H9 (cell line): ENCODE measurements around the gene LKAAEAR1. TPM values are rescaled to one million over a fixed set of nuclear protein-coding genes. Genes with fewer than 3 reads are reported as not detected.
"Not testable (repeated sequence)": the region's sequence is repeated elsewhere in the genome, so short reads cannot be mapped to it uniquely, and the experiment has no call there.

Experiments used
- DNase-seq: peaks from one replicate; pipeline ENCODE4 v3.0.0-alpha.2; 2017
- H2AFZ ChIP-seq: one replicate; pipeline ENCODE4 v1.6.1; 2013; ENCODE audit warnings: mild to moderate bottlenecking, low read length, control low read depth, moderate library complexity
- H2AK5ac ChIP-seq: 2 replicates; pipeline ENCODE4 v1.6.1; 2013; ENCODE audit warnings: low read length, control low read depth, mixed read lengths; ENCODE audit not compliant: insufficient read length
- H2BK120ac ChIP-seq: one replicate; pipeline ENCODE4 v1.6.1; 2013; ENCODE audit warnings: low read depth, mild to moderate bottlenecking, low read length, control low read depth, inconsistent platforms; ENCODE audit not compliant: poor library complexity, severe bottlenecking
- H2BK12ac ChIP-seq: 2 replicates; pipeline ENCODE4 v1.6.1; 2013; ENCODE audit warnings: low read length, control low read depth, mixed read lengths, low read depth; ENCODE audit not compliant: insufficient read length
- H2BK15ac ChIP-seq: 2 replicates; pipeline ENCODE4 v1.6.1; 2013; ENCODE audit warnings: low read depth, low read length, control low read depth
- H2BK20ac ChIP-seq: one replicate; pipeline ENCODE4 v1.6.1; 2013; ENCODE audit warnings: low read depth, mild to moderate bottlenecking, low read length, control low read depth, inconsistent platforms; ENCODE audit not compliant: poor library complexity, severe bottlenecking
- H2BK5ac ChIP-seq: 2 replicates; pipeline ENCODE4 v1.6.1; 2013; ENCODE audit warnings: low read length, control low read depth, mixed read lengths; ENCODE audit not compliant: insufficient read length
- H3K14ac ChIP-seq: 2 replicates; pipeline ENCODE4 v1.6.1; 2013; ENCODE audit warnings: low read length, control low read depth; ENCODE audit not compliant: insufficient read depth
- H3K18ac ChIP-seq: 2 replicates; pipeline ENCODE4 v1.6.1; 2013; ENCODE audit warnings: low read depth, mild to moderate bottlenecking, mixed read lengths, low read length, control low read depth; ENCODE audit not compliant: insufficient read length
- H3K23ac ChIP-seq: 2 replicates; pipeline ENCODE4 v1.6.1; 2013; ENCODE audit warnings: low read length, control low read depth, mixed read lengths, low read depth; ENCODE audit not compliant: insufficient read length
- H3K23me2 ChIP-seq: 2 replicates; pipeline ENCODE4 v1.6.1; 2013; ENCODE audit warnings: low read depth, mild to moderate bottlenecking, mixed read lengths, low read length, control low read depth; ENCODE audit not compliant: insufficient read length, poor library complexity, severe bottlenecking
- H3K27ac ChIP-seq: 2 replicates; pipeline ENCODE4 v1.5.1; 2013; ENCODE audit warnings: low read length, control low read depth, mixed read lengths, low read depth; ENCODE audit not compliant: insufficient read length
- H3K27me3 ChIP-seq: 2 replicates; pipeline ENCODE4 v1.6.1; 2013; ENCODE audit warnings: low read length, control low read depth, inconsistent platforms; ENCODE audit not compliant: insufficient read depth
- H3K4ac ChIP-seq: 2 replicates; pipeline ENCODE4 v1.6.1; 2013; ENCODE audit warnings: low read depth, mild to moderate bottlenecking, control low read depth, inconsistent platforms, low read length, moderate library complexity
- H3K4me1 ChIP-seq: 2 replicates; pipeline ENCODE4 v1.6.1; 2013; ENCODE audit warnings: low read length, control low read depth, inconsistent platforms; ENCODE audit not compliant: insufficient read depth
- H3K4me2 ChIP-seq: 2 replicates; pipeline ENCODE4 v1.6.1; 2013; ENCODE audit warnings: low read length, control low read depth, mixed read lengths; ENCODE audit not compliant: insufficient read length, insufficient read depth
- H3K56ac ChIP-seq: 2 replicates; pipeline ENCODE4 v1.6.1; 2013; ENCODE audit warnings: low read depth, mild to moderate bottlenecking, mixed read lengths, low read length, control low read depth; ENCODE audit not compliant: insufficient read length
- H3K79me1 ChIP-seq: 2 replicates; pipeline ENCODE4 v1.6.1; 2013; ENCODE audit warnings: low read depth, mild to moderate bottlenecking, moderate library complexity, low read length, control low read depth, inconsistent platforms; ENCODE audit not compliant: insufficient read depth, poor library complexity, severe bottlenecking
- H3K79me2 ChIP-seq: 2 replicates; pipeline ENCODE4 v1.6.1; 2013; ENCODE audit warnings: low read length, control low read depth, inconsistent platforms; ENCODE audit not compliant: insufficient read depth
- H3K9ac ChIP-seq: 2 replicates; pipeline ENCODE4 v1.6.1; 2013; ENCODE audit warnings: low read length, control low read depth, mixed read lengths; ENCODE audit not compliant: insufficient read length; ENCODE audit errors: extremely low read depth
- H3K9me3 ChIP-seq: one replicate; pipeline ENCODE4 v1.6.1; 2013; ENCODE audit warnings: low read depth, low read length, inconsistent platforms; ENCODE audit not compliant: control insufficient read depth
- H3T11ph ChIP-seq: one replicate; pipeline ENCODE4 v1.6.1; 2013; ENCODE audit warnings: mild to moderate bottlenecking, low read length, control low read depth, inconsistent platforms
- H4K20me1 ChIP-seq: one replicate; pipeline ENCODE4 v1.6.1; 2013; ENCODE audit not compliant: control insufficient read depth, insufficient read length, insufficient read depth
- H4K5ac ChIP-seq: 2 replicates; pipeline ENCODE4 v1.6.1; 2013; ENCODE audit warnings: low read depth, mild to moderate bottlenecking, mixed read lengths, low read length, control low read depth; ENCODE audit not compliant: insufficient read length
- H4K8ac ChIP-seq: replicated peaks from 2 replicates; pipeline ENCODE4 v1.6.1; 2013; ENCODE audit warnings: low read length, control low read depth, mixed read lengths, low read depth; ENCODE audit not compliant: insufficient read length
- H4K91ac ChIP-seq: 2 replicates; pipeline ENCODE4 v1.6.1; 2013; ENCODE audit warnings: low read depth, mild to moderate bottlenecking, moderate library complexity, mixed read lengths, low read length, control low read depth; ENCODE audit not compliant: insufficient read length
- H3K27ac Mint-ChIP-seq, 3 experiments: 2 replicates in 2 of 3; 3 replicates in 1 of 3; pipeline ENCODE4 v1.8.0; 2020 to 2021; ENCODE audit warnings: mixed read lengths in 3 of 3, mild to moderate bottlenecking in 1 of 3, moderate library complexity in 1 of 3
- H3K27me3 Mint-ChIP-seq: 2 replicates; pipeline ENCODE4 v1.8.0; 2021; ENCODE audit warnings: low read depth, mild to moderate bottlenecking, moderate library complexity, mixed read lengths
- H3K36me3 Mint-ChIP-seq, 3 experiments: 2 replicates in 2 of 3; 3 replicates in 1 of 3; pipeline ENCODE4 v1.8.0; 2020 to 2021; ENCODE audit warnings: low read depth in 3 of 3, mixed read lengths in 3 of 3; ENCODE audit not compliant: insufficient read depth in 1 of 3
- H3K4me1 Mint-ChIP-seq, 2 experiments: 2 replicates each; pipeline ENCODE4 v1.8.0; 2020; ENCODE audit warnings: mixed read lengths in 2 of 2
- H3K4me3 Mint-ChIP-seq, 2 experiments: 2 replicates in 1 of 2; 3 replicates in 1 of 2; pipeline ENCODE4 v1.8.0; 2020 to 2021; ENCODE audit warnings: mild to moderate bottlenecking in 2 of 2, mixed read lengths in 2 of 2, moderate library complexity in 1 of 2
- H3K9me3 Mint-ChIP-seq, 2 experiments: 2 replicates in 1 of 2; 3 replicates in 1 of 2; pipeline ENCODE4 v1.8.0; 2020; ENCODE audit warnings: mild to moderate bottlenecking in 2 of 2, mixed read lengths in 2 of 2, moderate library complexity in 1 of 2
- WGBS: extraction: QIAGEN DNeasy Blood & Tissue Kit; methylation state at CpG from one replicate; pipeline ENCODE4 v1.1.7; 2013; ENCODE audit warnings: missing lambda C conversion rate, low lambda C conversion rate, mixed read lengths; ENCODE audit not compliant: insufficient read length; ENCODE audit errors: extremely low coverage; 5-methylcytosine and 5-hydroxymethylcytosine counted together
- total RNA-seq: library from RNA; stranded (reverse); gene quantifications from 2 replicates; pipeline ENCODE4 v1.2.1, GENCODE V29; 2021
- TF ChIP-seq, protein P1 (sequence below): fragments of 200-600 bp; sonication (generic); conservative IDR thresholded peaks from 3 replicates; pipeline ENCODE4 v1.8.0; 2021; ENCODE audit warnings: antibody characterized with exemption, mild to moderate bottlenecking

The LKAAEAR1 gene
- total RNA-seq, 1 experiment from 2014 or later: 0.39 TPM

DNA sequence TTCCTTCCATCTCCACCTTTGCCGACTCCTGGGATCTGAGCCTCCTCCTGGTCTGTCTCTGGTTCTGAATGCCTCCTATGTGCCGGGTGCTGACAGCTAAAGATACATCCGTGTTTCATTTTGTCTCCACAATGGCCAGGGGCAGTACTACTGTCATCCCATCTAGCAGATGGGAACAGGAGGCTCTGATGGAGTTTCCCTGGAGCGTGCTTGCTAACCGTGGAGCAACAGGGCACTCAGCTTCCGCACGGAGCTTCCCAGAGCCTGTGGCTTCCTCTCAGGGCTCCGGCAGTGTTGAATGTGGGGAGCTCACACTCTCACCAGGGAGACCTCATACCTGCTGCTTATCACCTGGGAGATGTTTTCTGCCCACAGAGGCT is 35.1 kb upstream of the LKAAEAR1 start:
- Mint-ChIP-seq H3K27me3 (peaks cover 30% of the 10 kb centered on the region), H3K4me3 (no peak overlapping the region), H3K36me3 (peaks cover 0 to 1% (median 0%) of the 10 kb centered on the region in 3 experiments; a peak in 1 of 7 replicates), H3K27ac (no peak overlapping the region), H3K9me3 (peaks cover 0 to 3% of the 10 kb centered on the region in 2 experiments; a peak in 2 of 5 replicates), H3K4me1 (peaks cover 4 to 5% of the 10 kb centered on the region in 2 experiments; a peak in 3 of 4 replicates)
- Histone ChIP-seq H4K91ac (no peak overlapping the region), H3K23me2 (no peaks in the 10 kb centered on the region), H3K9me3 (no peaks in the 10 kb centered on the region), H4K20me1 (peaks cover 3% of the 10 kb centered on the region), H2BK5ac (no peak overlapping the region), H3K4me2 (no peak overlapping the region), H3K18ac (no peak overlapping the region), H2BK12ac (no peak overlapping the region), H2AFZ (no peak overlapping the region), H2BK15ac (no peak overlapping the region), H3K23ac (no peak overlapping the region), H3K27ac (no peak overlapping the region), H3K14ac (no peak overlapping the region), H2BK120ac (no peak overlapping the region), H2AK5ac (no peak overlapping the region), H3K79me1 (no peaks in the 10 kb centered on the region), H3K79me2 (no peaks in the 10 kb centered on the region), H3K56ac (no peak overlapping the region), H3K4me1 (no peaks in the 10 kb centered on the region), H4K8ac (no peak overlapping the region), H2BK20ac (no peak overlapping the region), H3K4ac (no peak overlapping the region), H4K5ac (no peak overlapping the region), H3K27me3 (no peaks in the 10 kb centered on the region; the same call in 1 of the 2 replicates), H3K9ac (no peak overlapping the region), H3T11ph (no peak overlapping the region)
- no peak for DNase-seq
- no CpG with 5 or more reads among the region's 8 CpGs for WGBS
- TF ChIP-seq, protein P1, sequence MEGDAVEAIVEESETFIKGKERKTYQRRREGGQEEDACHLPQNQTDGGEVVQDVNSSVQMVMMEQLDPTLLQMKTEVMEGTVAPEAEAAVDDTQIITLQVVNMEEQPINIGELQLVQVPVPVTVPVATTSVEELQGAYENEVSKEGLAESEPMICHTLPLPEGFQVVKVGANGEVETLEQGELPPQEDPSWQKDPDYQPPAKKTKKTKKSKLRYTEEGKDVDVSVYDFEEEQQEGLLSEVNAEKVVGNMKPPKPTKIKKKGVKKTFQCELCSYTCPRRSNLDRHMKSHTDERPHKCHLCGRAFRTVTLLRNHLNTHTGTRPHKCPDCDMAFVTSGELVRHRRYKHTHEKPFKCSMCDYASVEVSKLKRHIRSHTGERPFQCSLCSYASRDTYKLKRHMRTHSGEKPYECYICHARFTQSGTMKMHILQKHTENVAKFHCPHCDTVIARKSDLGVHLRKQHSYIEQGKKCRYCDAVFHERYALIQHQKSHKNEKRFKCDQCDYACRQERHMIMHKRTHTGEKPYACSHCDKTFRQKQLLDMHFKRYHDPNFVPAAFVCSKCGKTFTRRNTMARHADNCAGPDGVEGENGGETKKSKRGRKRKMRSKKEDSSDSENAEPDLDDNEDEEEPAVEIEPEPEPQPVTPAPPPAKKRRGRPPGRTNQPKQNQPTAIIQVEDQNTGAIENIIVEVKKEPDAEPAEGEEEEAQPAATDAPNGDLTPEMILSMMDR: no peak

DNA sequence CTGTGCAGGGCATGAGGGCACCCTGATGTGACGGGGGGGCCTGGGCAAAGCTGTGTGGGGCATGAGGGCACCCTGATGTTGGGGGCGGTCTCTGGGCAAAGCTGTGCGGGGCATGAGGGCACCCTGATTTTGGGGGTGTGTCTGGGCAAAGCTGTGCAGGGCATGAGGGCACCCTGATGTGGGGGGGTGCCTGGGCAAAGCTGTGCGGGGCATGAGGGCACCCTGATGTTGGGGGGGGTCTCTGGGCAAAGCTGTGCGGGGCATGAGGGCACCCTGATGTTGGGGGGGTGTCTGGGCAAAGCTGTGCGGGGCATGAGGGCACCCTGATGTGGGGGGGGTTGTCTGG is 33.2 kb upstream of the LKAAEAR1 start:
- not testable (repeated sequence) for H2AFZ ChIP-seq, H4K8ac ChIP-seq, H3K4me1 ChIP-seq, H3K27ac ChIP-seq, H2BK15ac ChIP-seq, H2BK5ac ChIP-seq, H3K79me2 ChIP-seq, H3K4ac ChIP-seq, H4K5ac ChIP-seq, H3T11ph ChIP-seq, H3K23me2 ChIP-seq, H3K9ac ChIP-seq, DNase-seq, H3K9me3 ChIP-seq, H3K18ac ChIP-seq, H3K14ac ChIP-seq, H3K56ac ChIP-seq, H2AK5ac ChIP-seq, H4K91ac ChIP-seq, H3K4me3 Mint-ChIP-seq, H2BK20ac ChIP-seq, H2BK12ac ChIP-seq, H3K27me3 ChIP-seq, H3K9me3 Mint-ChIP-seq, H3K79me1 ChIP-seq, H3K4me2 ChIP-seq, H4K20me1 ChIP-seq, H3K4me1 Mint-ChIP-seq, H3K27ac Mint-ChIP-seq, H3K23ac ChIP-seq, H2BK120ac ChIP-seq, H3K36me3 Mint-ChIP-seq
- peaks cover 13% of the 10 kb centered on the region for H3K27me3 Mint-ChIP-seq
- no CpG with 5 or more reads among the region's 6 CpGs for WGBS
